KBM-7 (cell line): ENCODE data around the gene UBL4A.

Experiments used
- DNase-seq: peaks from one replicate; pipeline ENCODE4 v3.0.0-alpha.2; 2015
- in situ Hi-C: fragments of 300-500 bp; cut with MboI; formaldehyde crosslinking; loops from 2 replicates; pipeline ENCODE4 v1.14.3; 2020; ENCODE audit warnings: low sequenced_read_pairs, low pct_unique_long_range_greater_than_20kb, mixed read lengths

Gene UBL4A

GRCh38 chrX:154468217-154468616 is 18.2 kb downstream of the UBL4A start:
- DNase-seq, result no peak
- in situ Hi-C loops, result no loop called here

GRCh38 chrX:154467556-154467955 is 18.9 kb downstream of the UBL4A start:
- in situ Hi-C loops, result no loop called here
- DNase-seq, result no peak

- DNase-seq, result no peak
- in situ Hi-C loops, result no loop called here
Observed at GRCh38 chrX:154466907-154467306, 19.5 kb downstream of the UBL4A start.

DNA sequence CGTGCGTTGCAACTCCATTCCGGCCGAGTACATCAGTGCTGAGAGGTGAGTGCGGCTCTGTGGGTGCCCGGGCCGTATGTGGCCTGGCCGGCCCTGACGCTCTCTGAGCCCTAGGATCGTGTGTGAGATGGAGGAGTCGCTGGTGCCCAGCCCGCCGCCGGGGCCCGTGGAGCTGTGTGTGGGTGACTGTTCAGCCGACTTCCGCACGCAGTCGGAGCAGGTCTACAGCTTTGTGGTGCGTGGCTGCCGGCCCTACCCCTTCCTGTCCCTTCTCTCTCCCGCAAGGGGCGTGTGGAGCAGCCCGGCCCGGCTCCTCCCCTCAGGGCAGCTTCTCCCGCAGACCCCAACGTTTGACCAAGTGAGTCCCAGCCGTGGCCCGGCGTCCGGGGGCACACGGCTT is 20.4 kb downstream of the UBL4A start:
- in situ Hi-C loops, result no loop called here
- DNase-seq, result no peak

GRCh38 chrX:154465601-154466000 is 20.8 kb downstream of the UBL4A start:
- in situ Hi-C loops, result no loop called here
- DNase-seq, result no peak

DNA sequence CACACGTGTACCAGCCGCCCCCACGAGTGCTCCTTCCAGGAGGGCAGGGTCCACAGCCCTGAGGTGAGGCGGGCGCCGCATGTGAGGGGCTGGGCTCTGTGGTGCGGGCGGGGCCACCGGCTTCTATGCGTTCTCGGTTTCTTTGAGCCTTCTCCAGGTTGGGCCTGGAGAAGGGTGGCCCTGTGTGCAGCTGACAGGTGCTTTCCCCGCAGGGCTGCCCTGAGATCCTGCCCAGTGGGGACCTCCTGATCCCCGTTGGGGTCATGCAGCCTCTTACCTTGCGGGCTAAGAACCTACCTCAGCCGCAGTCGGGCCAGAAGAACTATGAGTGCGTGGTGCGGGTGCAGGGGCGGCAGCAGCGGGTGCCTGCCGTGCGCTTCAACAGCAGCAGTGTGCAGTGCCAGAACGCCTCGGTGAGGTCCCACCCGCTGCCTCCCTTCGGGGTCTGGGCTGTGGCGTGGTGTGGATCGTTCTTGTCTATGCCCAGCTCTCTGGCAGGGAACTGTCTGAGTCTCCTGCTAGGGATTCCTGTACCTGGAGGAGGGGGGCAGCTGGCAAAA is 21.5 kb downstream of the UBL4A start:
- no peak for DNase-seq
- in situ Hi-C loops, result no loop called here

DNA sequence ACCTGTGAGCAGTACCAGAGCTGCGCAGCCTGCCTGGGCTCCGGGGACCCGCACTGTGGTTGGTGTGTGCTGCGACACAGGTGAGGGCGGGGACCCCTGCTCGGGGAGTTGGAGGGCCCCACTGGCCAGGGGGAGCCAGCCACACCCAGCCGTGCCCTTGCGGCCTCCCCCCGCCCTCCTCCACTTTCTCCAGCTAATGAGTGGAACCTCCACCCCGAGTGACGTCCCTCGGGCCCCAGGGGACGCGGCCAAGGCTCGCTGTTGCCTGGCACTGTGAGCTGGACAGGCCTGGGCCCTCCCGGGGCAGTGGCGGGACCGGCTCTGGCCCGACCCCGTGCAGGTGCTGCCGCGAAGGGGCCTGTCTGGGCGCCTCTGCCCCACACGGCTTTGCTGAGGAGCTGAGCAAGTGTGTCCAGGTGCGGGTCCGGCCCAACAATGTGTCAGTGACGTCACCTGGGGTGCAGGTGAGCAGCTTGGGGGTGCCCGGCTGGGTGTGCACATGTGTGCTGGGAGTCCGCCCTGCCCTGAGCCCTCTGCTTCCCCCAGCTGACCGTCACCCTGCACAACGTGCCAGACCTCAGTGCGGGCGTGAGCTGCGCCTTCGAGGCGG is 22.7 kb downstream of the UBL4A start:
- no peak for DNase-seq
- in situ Hi-C loops, result no loop called here

GRCh38 chrX:154462396-154462795 is 24.0 kb downstream of the UBL4A start:
- in situ Hi-C loops, result no loop called here
- DNase-seq, result no peak

DNA sequence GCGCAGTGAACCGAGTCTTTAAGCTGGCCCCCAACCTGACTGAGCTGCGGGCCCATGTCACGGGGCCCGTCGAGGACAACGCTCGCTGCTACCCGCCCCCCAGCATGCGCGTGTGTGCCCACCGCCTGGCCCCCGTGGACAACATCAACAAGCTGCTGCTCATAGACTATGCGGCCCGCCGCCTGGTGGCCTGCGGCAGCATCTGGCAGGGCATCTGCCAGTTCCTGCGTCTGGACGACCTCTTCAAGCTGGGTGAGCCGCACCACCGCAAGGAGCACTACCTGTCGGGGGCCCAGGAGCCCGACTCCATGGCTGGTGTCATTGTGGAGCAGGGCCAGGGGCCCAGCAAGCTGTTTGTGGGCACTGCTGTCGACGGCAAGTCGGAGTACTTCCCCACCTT is 26.1 kb downstream of the UBL4A start:
- no peak for DNase-seq
- in situ Hi-C loops, result no loop called here

DNA sequence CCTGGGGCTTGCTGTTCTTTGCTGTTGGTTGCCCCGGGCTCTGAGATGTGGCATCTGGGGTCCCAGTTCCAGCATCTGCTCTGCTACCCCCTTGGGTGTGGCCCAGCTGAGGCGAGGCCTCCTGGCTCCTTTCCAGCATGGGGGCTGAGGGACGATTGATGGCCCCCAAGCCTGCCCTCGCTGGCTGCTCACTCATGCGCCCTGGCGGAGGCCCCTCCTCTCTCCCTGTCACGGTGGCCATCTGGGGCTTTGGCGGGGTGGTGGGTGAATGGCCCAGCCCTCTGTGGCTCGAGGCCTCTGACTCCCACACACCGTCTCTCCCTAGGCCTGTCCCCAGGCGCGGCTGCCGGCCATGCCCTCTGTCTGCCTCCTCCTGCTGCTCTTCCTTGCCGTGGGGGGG is 26.6 kb downstream of the UBL4A start:
- DNase-seq, result peak; percentile 49
- in situ Hi-C loops, result no loop called here

DNA sequence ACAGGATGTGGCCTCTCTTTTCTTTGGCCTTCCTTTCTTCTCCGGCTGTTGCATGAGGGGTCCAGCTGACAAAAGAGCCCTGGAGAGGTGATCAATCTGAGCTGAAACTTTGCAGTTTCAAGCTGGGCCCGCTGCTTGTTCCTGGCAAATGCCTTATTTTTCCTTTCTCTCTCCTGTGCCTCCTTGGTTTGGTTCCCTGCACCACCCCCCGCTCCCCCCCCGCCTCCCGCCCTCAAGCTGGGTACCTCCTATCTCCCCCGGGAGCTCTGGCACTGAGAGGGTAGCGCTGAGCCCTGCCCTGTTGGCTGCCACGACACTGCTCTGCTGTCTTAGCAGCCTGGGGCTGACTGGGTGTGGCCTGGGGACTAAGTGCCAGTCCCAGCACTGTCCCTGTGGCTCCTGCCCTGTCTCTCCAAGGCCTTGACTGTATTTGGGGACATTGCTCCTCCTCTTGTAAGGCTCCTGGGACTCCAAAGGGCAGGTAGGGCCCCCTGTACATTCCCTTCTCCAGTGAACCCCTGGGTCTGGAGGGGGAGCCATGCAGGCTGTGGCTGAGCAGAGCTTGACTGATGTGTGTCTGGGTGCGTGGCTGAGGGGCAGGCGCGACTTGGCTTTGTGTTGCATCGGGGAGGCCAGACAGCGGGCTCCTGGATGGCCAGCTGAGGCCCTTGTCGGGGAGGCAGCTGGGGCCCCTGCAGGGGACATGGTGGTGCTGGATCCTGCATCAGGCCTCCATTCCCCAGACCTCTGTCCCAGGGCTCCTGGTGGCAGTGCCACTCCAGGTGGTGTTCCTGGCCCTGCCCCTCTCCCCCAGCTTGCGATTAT is 27.2 kb downstream of the UBL4A start:
- no peak for DNase-seq
- in situ Hi-C loops, result no loop called here

DNA sequence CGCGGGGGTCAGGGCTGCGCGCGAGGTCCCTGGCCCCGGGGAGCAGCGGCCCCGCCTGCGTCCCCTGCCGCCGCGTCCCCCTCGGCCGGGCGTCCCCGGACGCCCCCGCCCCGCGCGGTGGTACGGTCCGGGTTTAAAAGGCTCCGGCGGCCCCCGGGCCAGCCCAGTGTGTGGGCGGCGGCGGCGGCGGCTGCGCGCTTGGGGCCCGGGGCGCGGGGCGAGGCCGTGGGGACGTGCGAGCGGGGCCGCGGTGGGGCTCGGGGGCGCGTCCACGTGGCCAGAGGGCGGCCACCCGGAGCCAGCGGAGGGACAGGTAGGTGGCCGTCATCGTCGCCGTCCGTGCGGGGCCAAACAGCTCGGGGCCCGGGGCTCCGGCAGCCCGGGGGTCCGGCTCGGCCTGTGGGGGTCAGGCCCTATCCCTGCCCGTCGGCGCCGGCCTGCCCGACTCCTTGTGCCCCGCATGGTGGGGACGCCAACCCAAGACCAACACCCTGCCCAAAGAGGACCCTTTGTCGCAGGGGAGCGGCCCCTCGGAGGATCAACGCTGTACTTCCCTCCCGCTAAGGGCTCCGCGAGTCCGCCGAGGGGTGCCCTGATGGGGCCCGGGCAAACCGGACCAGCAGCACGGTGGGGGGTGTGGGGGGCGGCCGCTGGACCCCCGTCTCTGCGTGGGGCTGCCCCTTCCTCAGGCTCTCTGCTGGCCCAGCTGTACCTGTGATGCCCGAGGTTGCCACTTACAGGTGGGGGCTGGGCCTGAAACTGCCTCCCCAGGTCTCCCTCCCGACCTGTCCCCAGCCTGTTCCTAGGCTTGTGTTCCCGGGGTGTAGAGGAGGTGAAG is 28.1 kb downstream of the UBL4A start, which contains the start of gene PLXNA3:
TSS of gene PLXNA3 (plus strand) at position 166 of the 838 bp plus-strand sequence. CDS start 1,903 bp downstream, outside the sequence.
- DNase-seq, result no peak
- in situ Hi-C loops, result no loop called here

GRCh38 chrX:154457491-154458115 is 28.8 kb downstream of the UBL4A start:
- in situ Hi-C loops, result no loop called here
- peak; percentile 47 for DNase-seq

- in situ Hi-C loops, result no loop called here
Observed at GRCh38 chrX:154452823-154453222, 33.6 kb downstream of the UBL4A start.

DNA sequence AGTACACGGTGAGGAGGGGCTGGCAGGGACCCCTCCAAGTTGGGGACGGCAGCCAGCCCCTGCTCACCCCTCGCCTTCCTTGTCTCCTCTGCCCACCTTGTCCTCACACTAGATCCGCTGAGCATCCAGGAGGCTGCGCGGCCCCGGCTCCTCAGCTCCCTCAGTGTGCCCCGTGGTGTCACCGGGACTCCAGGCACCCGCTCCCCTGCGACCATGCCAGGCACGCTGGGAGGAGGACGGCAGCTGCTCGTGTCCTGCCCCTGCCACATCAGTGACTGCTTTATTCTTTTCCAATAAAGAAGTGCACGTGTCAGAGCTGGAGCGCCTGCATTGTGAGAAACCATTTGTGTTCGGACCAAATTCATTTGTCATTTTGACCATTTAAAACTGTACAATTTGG is 36.1 kb downstream of the UBL4A start:
- in situ Hi-C loops, result no loop called here

More at GRCh38 chrX:154452823-154453222, 33.6 kb downstream of the UBL4A start:
- DNase-seq, result no peak

DNA sequence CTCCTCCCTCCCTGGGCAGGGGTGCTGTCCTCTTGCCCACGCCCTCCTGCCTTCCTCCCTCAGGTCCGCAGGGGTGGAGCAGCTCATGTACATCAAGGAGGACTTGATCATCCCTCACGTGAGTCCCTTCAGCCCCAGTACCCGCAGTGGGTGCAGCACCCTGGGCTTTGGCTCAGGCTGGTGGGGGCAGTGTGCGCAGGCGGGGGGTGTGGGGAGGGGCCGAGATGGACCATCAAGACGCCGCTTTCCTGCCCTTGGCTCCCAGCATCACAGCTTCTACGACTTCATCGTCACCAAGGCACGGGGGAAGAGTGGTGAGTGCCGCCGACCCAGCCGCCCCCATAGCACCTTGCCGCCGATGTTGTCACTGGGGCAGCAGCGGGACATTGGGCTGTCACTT is 36.8 kb downstream of the UBL4A start:
- in situ Hi-C loops, result no loop called here
- no peak for DNase-seq

More for the DNA sequence above, 36.1 kb downstream of the UBL4A start:
- DNase-seq, result no peak

GRCh38 chrX:154448484-154448883 is 37.9 kb downstream of the UBL4A start:
- no peak for DNase-seq
- in situ Hi-C loops, result no loop called here

- DNase-seq, result no peak
- in situ Hi-C loops, result no loop called here
Observed at GRCh38 chrX:154446430-154446829, 40.0 kb downstream of the UBL4A start.

DNA sequence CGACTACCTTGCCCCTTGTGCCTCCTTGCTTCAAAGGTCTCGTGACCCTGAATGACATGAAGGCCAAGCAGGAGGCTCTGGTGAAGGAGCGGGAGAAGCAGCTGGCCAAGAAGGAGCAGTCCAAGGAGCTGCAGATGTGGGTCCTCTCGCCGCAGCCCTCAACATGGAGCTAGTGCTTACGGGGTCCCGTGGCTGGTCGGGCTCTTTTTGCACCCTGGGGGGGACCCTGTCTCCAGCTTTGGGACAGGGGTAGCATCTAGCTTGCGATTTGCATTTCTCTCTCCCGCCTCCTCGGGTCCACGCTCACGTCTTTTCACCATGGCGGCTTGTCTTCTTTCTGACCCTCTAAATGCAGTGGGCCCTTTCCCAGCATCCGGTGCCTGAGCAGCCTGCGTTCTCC is 40.6 kb downstream of the UBL4A start:
- in situ Hi-C loops, result no loop called here

More for the DNA sequence above, 40.6 kb downstream of the UBL4A start:
- DNase-seq, result no peak
